GM10266 (cell line): Measurements from ENCODE around the gene CLEC2B.

ENCODE experiments used
- DNase-seq: peaks from one replicate; pipeline ENCODE4 v3.0.0; 2012; ENCODE audit errors: extremely low spot score
- TF ChIP-seq, protein P1 (sequence below): IDR thresholded peaks from 2 replicates; pipeline ENCODE4 v1.5.1; 2012; ENCODE audit warnings: mild to moderate bottlenecking, low read depth; ENCODE audit not compliant: control insufficient read depth, insufficient read depth; ENCODE audit errors: missing control alignments

The CLEC2B gene

DNA sequence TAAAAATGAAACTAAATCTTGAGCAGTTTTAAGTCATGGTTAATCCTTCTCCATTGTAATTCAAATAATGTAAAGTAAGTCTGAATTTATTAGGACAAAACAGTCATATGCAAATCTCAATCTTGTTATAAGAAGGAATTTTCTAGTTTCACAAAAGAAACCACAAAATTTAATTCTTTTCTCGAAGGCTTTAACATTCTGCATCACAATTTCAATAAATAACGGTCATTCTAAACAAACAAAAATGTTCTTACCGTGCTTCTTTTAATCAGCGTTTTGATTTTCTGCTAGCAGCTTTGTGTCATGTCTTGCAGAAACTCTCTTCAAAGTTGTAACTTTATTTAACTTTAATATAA is 225 bp downstream of the CLEC2B start:
- DNase-seq: no peak
- TF ChIP-seq, protein P1, sequence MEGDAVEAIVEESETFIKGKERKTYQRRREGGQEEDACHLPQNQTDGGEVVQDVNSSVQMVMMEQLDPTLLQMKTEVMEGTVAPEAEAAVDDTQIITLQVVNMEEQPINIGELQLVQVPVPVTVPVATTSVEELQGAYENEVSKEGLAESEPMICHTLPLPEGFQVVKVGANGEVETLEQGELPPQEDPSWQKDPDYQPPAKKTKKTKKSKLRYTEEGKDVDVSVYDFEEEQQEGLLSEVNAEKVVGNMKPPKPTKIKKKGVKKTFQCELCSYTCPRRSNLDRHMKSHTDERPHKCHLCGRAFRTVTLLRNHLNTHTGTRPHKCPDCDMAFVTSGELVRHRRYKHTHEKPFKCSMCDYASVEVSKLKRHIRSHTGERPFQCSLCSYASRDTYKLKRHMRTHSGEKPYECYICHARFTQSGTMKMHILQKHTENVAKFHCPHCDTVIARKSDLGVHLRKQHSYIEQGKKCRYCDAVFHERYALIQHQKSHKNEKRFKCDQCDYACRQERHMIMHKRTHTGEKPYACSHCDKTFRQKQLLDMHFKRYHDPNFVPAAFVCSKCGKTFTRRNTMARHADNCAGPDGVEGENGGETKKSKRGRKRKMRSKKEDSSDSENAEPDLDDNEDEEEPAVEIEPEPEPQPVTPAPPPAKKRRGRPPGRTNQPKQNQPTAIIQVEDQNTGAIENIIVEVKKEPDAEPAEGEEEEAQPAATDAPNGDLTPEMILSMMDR: no peak

DNA sequence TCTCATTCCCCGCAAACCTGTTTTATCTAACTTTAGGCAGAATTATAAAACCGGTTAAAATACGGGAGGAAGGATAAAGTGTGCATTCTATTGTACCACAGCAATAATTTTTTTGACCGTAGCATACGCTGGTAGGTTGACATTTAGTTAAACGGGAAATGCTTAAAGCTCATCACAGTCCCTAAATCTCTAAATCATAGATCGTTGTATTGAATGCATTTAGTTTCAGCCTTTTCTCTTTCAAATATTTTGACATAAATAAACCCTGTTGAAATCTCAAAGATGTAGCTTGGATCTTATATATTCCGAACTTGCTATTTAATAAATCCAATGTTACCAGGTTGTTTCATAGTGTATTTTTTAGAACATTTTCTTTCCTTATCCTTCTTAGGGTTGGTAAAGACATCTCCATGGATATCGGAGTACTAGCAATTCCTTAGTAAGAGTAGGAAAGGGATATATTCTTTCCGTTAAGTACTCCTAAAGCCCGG is 798 bp downstream of the CLEC2B start:
- TF ChIP-seq, protein P1: no peak
- no peak for DNase-seq

DNA sequence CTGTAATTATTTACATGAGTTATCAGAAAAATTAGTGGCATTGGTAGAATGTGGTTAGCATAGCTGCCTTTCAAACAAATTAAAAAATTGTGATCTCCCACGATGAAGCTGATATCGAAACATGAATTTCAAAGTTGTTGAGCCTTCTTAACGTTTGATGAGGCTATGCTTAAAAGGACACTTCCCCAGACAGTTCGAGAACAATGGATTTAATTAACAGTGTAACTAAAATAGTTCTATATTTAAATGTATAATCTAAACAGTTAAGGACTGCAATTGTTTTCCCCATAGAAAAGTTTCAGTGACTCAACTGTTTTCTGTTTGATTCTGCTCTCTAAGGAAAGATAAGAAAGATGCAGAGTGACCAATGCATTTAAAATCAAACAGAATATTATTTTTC is 1.6 kb downstream of the CLEC2B start:
- no peak for DNase-seq
- TF ChIP-seq, protein P1: no peak

DNA sequence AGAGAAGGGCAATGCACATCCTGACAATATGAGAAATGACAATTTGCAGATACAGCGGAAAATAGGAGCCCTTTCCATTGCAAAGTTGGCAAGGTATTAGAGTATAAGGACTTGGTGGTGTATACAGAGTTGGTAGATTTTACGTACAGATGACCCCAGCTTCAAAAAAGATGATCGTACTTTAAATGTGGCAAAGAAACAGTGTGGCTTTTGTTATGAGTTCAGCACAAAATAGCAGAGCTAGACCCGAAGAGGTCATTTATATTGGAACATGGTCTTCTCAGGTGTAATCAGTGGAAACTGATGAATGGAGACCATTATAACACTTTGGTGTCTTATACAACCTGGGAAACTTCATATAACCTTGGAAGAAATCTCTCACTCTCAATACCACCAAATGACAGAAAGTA is 2.3 kb downstream of the CLEC2B start:
- TF ChIP-seq, protein P1: no peak
- no peak for DNase-seq

DNA sequence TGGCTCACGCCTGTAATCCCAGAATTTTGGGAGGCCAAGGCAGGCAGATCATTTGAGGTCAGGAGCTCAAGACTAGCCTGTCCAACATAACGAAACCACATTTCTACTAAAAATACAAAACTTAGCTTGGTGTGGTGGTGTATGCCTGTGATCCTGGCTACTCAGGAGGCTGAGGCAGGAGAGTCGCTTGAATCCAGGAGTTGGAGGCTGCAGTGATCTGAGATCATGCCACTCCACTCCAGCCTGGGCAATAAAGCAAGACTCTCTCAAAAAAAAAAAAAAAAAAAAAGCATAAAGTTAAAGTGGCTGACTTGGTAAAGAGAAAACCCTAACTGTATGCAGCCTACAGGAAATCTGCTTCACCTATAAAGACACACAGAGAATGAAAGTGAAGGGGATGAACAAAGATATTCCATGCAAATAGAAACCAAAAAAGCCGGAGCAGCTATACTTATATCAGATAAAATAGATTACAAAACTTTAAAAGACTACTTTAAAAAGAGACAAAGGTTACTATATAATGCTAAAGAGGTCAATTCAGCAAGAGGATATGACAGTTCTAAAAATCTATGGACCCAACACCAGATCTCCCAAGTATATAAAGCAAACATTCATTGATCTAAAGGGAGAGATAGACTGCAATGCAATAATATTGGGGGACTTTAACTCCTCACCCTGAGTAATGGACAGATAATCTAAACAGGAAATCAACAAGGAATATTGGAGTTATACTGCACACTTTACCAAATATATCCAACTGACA is 4.1 kb downstream of the CLEC2B start:
- TF ChIP-seq, protein P1: no peak
- no peak for DNase-seq

DNA sequence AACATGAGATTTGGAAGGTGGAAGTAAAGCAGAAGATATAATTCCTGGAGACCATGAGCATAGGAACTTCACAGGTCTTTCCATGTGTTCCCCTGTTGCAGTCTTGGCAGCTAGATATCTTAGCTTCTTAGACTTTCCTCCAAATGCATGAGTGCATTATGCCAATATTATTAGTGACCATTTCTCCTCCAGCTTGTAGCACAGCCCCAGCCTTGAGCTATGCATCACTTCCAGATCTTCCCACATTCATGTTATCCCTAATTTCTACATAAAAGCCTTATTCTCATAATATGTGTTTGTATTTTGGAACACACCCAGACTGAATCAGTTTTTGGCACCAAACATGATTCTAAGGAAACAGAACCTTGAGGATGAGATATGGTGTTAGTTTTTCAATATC is 11.0 kb downstream of the CLEC2B start:
- TF ChIP-seq, protein P1: no peak
- no peak for DNase-seq

DNA sequence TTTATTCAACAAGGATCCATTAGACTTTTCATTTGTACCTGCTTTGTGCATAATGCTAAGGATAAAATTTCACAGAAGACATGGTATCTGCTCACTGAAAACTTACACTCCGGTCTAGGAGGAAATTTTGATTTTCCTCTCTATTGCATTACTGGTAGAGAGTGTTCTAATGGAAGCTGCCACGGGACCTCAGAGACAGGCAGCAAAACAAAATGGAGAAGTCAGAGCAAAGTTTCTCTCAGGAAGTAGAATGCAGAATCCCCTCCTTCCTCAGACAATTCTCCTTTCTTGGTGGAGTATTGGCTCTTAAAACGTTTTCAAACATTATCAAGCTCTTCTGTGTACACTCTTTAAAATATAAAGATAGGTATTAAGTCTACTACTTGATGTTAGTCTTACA is 12.3 kb downstream of the CLEC2B start:
- DNase-seq: no peak
- TF ChIP-seq, protein P1: no peak
